Activated naive CD4-positive, alpha-beta T cell treated with anti-CD3 and anti-CD28 coated beads, Interleukin-2, amount 50 U/mL, for 24 hours (primary cell): ENCODE measurements around the gene JAG2.

Experiments
- H3K27ac Mint-ChIP-seq: one replicate; pipeline ENCODE4 v1.8.0; 2021; ENCODE audit warnings: mild to moderate bottlenecking, mixed read lengths
- H3K27me3 Mint-ChIP-seq: one replicate; pipeline ENCODE4 v1.8.0; 2021; ENCODE audit warnings: mixed read lengths
- H3K36me3 Mint-ChIP-seq: one replicate; pipeline ENCODE4 v1.8.0; 2021; ENCODE audit warnings: mixed read lengths
- H3K4me1 Mint-ChIP-seq: one replicate; pipeline ENCODE4 v1.8.0; 2021; ENCODE audit warnings: mixed read lengths
- H3K4me3 Mint-ChIP-seq: one replicate; pipeline ENCODE4 v1.8.0; 2021; ENCODE audit warnings: mild to moderate bottlenecking, mixed read lengths
- H3K9me3 Mint-ChIP-seq: one replicate; pipeline ENCODE4 v1.8.0; 2021; ENCODE audit warnings: mixed read lengths

The JAG2 gene

DNA sequence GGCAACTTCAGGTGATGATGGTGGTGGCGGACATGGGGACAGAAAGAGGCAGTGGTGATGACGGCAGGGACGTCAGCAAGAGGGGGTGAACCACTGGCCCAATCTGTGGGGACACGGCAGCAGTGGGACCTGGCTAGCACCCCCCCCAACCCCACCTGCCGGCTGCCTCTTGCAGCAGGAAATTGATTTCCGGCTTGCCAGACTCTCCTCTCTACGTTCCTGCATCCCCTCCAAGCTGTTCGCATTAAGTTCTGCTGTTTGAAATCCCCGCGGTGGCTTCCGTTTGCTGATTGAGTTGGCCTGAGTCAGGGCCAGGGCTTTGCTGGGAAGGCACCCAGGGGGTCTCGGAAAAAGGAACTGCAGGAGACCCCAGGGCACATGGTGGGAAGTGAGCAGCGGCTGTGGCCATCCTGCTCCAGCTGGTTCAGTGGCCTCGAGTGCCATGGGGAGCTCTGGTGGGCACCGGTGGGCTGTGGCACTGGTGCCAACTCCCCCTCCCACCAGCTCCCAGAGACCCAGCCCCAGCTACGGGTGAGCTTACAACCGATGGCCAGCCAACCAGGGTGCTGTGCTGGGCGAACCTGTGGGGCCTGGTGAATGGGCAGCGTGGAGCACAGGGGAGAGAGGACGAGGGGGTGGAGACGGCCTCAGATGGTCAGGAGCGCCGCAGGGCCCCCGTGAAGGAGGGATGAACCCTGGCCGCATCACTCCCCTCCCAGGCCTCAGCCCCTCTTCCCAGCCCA, 27.1 kb upstream of the JAG2 start:
- Mint-ChIP-seq H3K4me3 (peak overlapping the region; percentile 5), H3K9me3 (no peaks in the 10 kb centered on the region), H3K4me1 (peaks cover 19% of the 10 kb centered on the region), H3K27me3 (peaks cover 13% of the 10 kb centered on the region), H3K27ac (no peak overlapping the region), H3K36me3 (no peaks in the 10 kb centered on the region)

DNA sequence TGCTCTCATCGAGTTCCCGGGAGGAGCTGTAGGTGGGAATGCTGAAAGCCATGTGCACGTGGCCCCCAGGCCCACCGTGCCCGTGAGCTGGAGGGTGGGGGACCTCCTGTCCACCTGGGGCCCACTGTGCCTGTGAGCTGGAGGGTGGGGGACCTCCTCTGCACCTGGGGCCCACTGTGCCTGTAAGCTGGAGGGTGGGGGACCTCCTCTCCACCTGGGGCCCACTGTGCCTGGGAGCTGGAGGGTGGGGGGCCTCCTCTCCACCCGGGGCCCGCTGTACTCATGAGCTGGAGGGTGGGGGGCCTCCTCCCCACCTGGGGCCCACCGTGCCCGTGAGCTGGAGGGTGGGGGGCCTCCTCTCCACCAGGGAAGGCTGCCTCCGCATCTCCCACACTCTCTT, 26.5 kb upstream of the JAG2 start:
- no peak overlapping the region for H3K27ac Mint-ChIP-seq
- H3K36me3 Mint-ChIP-seq = no peaks in the 10 kb centered on the region
- H3K27me3 Mint-ChIP-seq = peaks cover 13% of the 10 kb centered on the region
- H3K4me1 Mint-ChIP-seq = peaks cover 19% of the 10 kb centered on the region
- no peak overlapping the region for H3K4me3 Mint-ChIP-seq
- no peaks in the 10 kb centered on the region for H3K9me3 Mint-ChIP-seq

DNA sequence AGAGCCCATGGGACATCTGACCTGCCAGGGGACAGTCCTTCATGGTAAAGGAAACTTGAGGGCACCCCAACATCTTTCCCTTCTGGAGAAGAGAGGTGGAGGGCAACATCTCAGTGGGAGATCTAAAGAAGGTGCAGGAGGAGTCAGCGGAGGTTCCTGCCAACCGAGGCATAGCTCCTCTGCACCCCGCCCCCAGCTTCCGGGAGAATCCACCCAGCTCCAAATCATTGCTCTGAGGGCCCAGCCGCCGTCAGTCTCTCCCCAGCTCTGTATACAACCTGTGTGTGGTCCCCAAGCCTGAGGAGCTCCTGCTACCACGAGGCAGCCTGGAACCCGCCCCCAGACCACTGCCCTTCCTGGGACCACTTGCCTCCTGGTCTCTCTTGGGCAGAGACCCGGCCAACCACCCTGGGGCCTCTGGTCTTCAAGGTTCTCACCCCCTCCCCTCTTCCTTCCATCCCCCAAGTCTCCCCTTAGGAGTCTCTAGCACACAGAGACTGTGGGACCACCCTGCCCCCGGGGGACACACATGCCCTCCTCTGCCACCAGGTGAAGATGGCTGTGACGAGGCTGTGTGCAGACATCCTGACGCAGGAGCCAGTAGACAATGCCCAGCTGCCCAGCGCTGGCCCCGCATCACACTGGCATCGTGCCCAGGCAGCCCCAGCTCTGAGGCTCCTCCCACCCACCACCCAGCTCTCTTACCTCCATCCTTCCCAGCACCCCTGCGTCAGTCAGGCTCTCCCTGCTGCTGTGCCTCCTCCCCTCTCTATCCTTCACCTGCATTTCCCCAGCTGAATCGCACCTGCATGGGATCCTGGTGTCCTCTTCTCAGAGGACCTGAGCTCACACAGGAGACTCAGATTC, 25.6 kb upstream of the JAG2 start:
- Mint-ChIP-seq H3K36me3 (no peaks in the 10 kb centered on the region), H3K4me1 (peaks cover 19% of the 10 kb centered on the region), H3K4me3 (peak overlapping the region; percentile 46), H3K27me3 (peaks cover 10% of the 10 kb centered on the region), H3K27ac (no peak overlapping the region), H3K9me3 (no peaks in the 10 kb centered on the region)

DNA sequence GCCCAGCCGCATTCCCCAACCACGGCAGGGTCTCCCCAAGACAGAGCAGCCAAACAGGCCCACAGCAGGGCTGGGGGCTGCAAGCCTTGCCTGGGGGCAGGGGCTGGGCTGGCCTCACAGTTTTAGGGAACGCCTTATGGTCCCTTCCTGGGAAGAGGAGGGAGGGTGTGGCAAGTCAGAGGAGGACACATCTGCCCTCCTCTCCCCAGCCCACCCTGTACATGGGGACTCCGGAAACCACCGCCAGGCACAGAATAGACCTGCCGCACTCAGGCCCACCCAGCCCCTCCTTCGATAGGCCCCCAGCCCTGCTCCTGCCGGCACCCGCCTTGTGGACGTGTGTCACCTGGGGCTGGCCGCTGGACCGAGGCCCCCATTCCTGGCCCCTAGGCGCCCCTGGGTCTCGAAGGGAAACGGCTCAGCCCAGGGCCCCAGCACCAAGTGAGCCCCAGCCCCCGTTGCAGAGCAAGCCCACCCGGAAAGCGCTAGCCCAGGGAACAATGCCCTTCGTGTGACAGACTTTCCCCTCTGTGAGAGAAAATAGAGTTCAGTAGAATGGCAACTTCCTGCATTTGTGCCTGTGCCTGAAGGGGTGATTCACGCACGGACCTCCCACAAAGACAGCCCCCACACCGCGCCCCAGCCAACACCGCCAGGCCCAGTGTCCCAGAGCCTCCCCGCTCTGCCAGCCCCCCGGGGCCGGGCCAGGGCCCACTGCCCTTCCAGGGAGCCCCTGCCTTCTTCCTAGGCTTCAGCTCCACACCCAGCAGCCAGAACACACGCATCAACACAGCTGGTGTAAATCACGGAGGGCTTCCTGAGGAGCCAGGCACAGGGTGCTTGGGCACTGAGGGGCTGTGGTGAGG, 24.5 kb upstream of the JAG2 start:
- Mint-ChIP-seq H3K4me1 (peaks cover 19% of the 10 kb centered on the region), H3K27me3 (peaks cover 6% of the 10 kb centered on the region), H3K27ac (no peak overlapping the region), H3K9me3 (no peaks in the 10 kb centered on the region), H3K36me3 (no peaks in the 10 kb centered on the region), H3K4me3 (peak overlapping the region; percentile 36)

DNA sequence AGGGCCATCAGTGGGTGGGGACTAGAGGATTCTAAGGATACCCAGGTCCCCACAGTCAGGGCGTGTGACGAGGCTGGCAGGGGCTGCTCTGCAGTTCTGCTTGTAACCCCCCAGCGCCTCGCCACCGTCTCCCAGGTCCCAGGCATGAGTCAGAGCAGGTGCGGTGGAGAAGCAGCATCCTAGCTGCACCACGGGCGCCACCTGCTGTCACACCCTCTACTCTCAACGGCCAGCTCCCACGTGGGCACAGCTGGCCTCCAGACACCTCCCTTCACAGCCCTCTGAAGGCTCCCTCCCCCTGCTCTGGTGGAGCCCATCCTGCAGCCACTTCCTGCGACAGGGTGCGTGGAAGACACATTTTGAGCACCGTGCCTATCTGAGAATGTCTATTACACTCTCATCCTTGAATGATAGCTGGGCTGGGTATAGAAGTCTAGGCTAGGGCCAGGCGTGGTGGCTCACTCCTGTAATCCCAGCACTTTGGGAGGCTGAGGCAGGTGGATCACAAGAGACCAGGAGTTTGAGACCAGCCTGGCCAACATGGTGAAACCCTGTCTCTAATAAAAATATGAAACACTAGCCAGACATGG, 19.5 kb upstream of the JAG2 start:
- Mint-ChIP-seq H3K9me3 (no peaks in the 10 kb centered on the region), H3K4me1 (no peaks in the 10 kb centered on the region), H3K4me3 (no peak overlapping the region), H3K27ac (no peak overlapping the region), H3K36me3 (no peaks in the 10 kb centered on the region), H3K27me3 (no peaks in the 10 kb centered on the region)

DNA sequence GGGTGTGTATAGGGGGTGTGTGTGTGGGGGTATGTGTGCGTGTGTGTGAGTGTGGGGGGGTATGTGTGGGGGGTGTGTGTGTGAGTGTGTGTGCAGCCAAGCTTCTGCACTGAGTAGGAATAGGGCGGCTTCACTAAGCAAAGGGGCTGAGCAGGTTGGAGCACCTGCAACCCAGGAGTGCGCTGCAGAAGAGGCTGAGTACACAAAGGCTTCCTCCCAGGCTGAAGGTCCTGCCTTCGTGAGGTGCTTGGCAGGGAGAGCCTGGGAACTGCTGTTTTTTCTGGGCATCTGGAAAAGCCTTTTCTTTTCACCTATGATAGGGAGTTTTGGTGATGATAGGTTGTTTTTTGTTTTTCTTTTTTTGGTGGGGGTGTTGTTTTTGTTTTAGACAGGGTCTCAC, 18.5 kb upstream of the JAG2 start:
- Mint-ChIP-seq H3K27ac (no peak overlapping the region), H3K4me3 (no peak overlapping the region), H3K27me3 (no peaks in the 10 kb centered on the region), H3K4me1 (peaks cover 3% of the 10 kb centered on the region), H3K9me3 (no peaks in the 10 kb centered on the region), H3K36me3 (no peaks in the 10 kb centered on the region)

DNA sequence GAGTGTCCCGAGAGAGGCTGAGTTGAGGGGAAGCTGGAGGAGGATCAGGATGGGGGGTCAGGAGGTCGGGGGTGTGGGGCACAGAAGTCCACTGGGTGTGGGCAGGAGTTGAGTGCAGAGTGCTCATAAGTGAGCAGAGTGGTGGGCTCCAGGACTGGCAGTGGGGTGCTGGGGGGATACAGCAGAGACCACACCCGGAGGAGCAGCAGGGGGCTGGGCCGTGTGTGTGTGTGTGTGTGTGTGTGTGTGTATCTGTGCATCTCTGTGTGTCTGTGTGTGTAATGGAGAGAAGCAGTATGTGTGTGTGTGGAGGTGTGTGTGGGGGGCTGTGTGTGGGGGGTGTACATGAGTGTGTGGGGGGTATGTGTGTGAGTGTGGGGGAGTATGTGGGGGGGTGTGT, 17.4 kb upstream of the JAG2 start:
- H3K4me1 Mint-ChIP-seq = peaks cover 4% of the 10 kb centered on the region
- no peaks in the 10 kb centered on the region for H3K27me3 Mint-ChIP-seq
- no peaks in the 10 kb centered on the region for H3K9me3 Mint-ChIP-seq
- H3K27ac Mint-ChIP-seq = no peak overlapping the region
- H3K4me3 Mint-ChIP-seq = no peak overlapping the region
- H3K36me3 Mint-ChIP-seq = no peaks in the 10 kb centered on the region

DNA sequence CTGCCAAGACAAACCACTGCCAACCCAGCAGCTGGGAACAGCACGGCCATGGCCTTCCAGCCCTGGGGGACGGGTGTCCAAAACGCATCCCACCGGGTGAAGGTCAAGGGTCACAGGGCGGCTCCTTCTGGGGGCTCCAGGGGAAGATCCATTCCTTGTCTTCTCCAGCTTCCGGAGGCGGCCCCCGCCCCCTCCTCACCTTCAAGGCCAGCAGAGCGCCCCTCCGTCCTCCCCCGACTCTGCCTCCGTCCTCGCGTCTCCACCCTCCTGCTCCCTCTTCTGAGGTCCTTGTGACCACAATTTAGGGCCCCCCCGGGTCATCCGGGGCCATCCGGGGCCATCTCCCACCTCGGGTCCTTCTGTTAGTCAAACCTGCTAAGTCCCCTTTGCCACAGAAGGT, 16.4 kb upstream of the JAG2 start:
- no peak overlapping the region for H3K27ac Mint-ChIP-seq
- no peaks in the 10 kb centered on the region for H3K9me3 Mint-ChIP-seq

DNA sequence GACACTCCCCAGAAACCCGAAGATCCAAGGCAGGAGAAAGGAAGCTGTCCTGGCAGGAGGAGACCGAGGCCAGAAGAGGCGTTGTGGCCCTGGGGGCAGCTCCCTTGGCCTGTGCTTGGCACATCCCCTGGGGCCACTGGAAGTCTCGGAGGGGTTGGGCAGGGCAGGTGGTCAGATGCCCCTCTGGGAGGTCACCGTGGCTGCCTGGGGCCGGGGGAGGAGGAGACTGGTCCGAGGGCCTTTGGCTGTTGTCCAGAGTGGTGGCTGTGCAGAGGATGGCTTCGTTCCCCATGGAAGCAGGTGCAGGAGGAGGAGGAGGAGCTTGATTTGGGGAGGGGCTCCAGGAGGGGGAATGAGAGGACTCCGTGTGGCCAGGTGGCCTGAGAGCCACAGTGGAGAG, 15.9 kb upstream of the JAG2 start:
- H3K4me1 Mint-ChIP-seq = peaks cover 4% of the 10 kb centered on the region
- H3K9me3 Mint-ChIP-seq = no peaks in the 10 kb centered on the region
- H3K27ac Mint-ChIP-seq = peak overlapping the region; percentile 59
- no peak overlapping the region for H3K4me3 Mint-ChIP-seq
- H3K27me3 Mint-ChIP-seq = no peaks in the 10 kb centered on the region
- H3K36me3 Mint-ChIP-seq = no peaks in the 10 kb centered on the region

More for the DNA sequence above, 16.4 kb upstream of the JAG2 start:
- no peaks in the 10 kb centered on the region for H3K27me3 Mint-ChIP-seq
- no peaks in the 10 kb centered on the region for H3K36me3 Mint-ChIP-seq
- H3K4me1 Mint-ChIP-seq = peaks cover 4% of the 10 kb centered on the region
- H3K4me3 Mint-ChIP-seq = no peak overlapping the region

DNA sequence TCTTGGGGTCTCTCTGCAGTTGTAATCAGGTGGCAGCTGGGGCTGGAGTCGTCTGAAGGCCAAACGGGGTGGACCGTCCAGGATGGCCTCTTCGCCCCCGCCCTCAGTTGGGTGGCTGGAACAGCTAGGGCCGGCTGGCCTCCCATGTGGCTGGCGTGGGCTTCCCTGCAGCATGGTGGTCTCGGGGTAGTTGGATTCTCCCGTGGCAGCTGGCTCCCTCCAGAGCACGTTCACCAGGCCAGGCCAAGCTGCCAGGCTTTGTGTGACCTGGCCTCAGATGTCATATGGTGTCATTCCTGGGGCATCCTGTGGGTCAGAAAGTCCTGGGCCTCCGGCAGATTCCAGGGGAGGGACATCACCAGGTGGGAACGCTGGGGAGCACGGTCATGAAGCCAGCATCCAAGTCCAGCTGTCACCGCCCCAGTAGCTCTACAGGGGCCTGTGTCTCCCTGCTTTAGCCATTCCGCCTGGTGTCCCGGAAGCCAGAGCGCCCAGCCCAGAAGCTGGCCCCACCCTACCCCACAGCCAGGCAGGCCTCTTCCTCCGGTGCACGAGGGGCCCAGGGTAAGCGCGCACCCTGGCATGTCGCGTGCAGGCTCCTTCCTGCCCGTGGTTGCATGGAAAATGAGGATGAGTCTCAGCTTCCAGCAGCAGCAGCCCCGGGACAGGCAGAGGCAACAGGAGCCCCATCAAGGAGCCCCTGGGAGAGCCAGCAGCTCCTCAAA, 13.9 kb upstream of the JAG2 start:
- Mint-ChIP-seq H3K4me3 (peak overlapping the region; percentile 66), H3K27me3 (no peaks in the 10 kb centered on the region), H3K27ac (peak overlapping the region; percentile 35), H3K4me1 (peaks cover 4% of the 10 kb centered on the region), H3K9me3 (no peaks in the 10 kb centered on the region), H3K36me3 (no peaks in the 10 kb centered on the region)

DNA sequence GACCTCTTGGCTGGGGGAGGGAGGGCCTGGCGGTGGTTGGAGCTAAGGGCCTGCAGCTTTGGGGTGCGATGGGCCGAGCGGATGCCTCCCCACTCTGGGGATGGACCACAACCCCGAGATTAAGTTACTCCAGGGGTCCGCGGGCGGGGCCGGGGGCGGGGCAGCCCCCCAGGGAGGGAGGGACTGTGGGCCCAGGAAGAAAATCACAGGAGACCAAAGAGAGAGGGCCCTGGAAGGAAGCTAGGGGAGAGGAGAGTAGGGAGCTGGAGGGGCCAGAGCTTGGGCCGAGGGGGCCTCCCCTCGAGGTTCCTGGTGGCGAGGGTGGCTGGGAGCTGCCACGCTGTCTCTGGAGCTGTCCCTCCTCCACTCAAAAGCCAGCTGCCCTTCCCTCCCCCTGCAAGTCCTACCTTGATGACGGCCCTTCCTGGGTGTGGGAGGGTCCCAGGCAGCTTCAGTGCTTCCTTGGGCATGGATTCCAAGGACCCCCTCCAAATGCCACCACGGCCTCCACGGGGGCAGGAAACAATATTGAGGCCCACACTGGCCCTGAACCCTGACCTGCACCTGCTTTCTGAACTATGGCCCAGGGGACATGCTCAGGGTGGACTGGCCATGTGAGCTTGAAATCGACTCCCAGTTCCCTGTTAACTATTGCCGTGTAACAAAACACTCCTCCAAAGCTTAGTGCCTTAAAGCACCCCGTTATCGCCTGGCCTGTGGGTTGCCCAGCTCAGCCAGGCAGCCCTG, 13.1 kb upstream of the JAG2 start:
- H3K9me3 Mint-ChIP-seq = no peaks in the 10 kb centered on the region

DNA sequence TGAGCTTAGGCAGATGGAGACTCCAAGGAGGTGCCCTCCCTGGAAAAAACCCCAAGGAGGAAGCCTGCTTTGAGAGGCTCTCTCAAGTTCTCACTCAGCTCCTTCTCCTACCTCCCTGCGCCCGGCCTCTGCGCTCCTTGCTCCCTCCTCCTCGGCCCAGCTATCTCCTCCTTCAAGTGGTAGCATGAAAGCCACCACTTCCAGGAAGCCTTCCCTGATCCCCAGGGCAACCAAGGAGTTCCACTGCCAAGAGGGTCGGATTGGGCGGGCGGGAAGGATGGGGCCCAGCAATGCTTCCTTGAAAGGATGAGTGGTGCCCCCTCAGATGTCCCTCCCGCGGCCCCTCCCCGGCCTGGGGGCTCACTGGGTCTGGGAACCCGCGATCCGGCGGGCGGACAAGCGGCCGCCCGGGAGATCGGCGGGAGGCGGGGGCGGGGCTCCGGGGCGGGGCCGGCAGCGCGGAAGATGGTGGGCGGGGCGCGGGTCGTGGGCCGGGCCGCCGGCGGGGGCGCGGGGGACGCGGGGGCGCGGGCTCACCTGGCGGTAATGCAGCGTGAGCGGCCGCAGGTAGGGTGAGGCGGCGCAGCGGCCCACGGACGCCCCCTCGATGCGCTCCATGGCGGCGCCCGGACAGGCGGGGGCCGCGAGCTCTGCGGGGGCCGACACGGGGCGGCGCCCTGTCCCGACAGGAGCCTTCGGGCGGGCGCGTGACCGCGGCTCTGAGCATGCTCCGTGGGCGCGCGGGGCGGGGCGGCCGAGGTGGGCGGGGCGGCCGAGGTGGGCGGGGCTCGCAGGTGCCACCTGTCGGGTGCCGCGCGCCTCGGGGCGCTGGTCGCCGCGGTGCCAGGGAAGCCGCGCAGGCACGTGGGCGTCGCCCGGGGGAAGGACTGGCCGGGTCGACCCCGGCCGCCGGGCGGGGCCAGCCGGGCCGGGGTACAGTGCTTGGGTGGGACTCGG, 12.3 kb upstream of the JAG2 start, which contains the start of gene NUDT14:
NUDT14 (minus strand) TSS at position 721 of the 957 bp plus-strand sequence; CDS start at position 618, 103 bp downstream.
- Mint-ChIP-seq H3K27ac (peak within 1 kb of the TSS; percentile 35), H3K27me3 (no peaks in the 10 kb centered on the region), H3K4me1 (peaks cover 4% of the 10 kb centered on the region), H3K4me3 (peak within 1 kb of the TSS; percentile 79), H3K36me3 (no peaks in the 10 kb centered on the region), H3K9me3 (no peaks in the 10 kb centered on the region)

More for the DNA sequence above, 13.1 kb upstream of the JAG2 start:
- Mint-ChIP-seq H3K27me3 (no peaks in the 10 kb centered on the region), H3K36me3 (no peaks in the 10 kb centered on the region), H3K4me3 (peak overlapping the region; percentile 66), H3K27ac (no peak overlapping the region), H3K4me1 (peaks cover 4% of the 10 kb centered on the region)

DNA sequence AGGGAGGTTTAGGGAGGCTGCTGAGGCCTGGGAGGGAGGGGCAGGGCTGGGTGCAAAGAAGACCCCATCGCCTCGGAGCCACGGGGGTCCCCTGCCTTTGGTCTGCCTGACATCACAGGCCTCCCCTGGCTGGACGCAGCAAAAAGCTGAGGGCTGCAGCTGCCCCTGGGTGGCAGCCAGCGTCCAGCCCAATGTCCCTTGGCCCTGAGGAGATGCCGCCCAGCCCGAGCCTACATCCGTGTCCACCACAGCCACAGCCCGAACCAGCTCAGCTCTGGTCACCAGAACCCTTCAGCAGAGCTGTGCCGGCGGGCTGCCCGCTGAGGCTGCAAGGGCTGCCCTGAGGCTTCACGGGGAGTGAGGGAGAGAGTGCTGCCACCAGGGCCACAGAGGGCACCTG, 10.6 kb upstream of the JAG2 start:
- H3K27me3 Mint-ChIP-seq = no peaks in the 10 kb centered on the region
- no peak overlapping the region for H3K27ac Mint-ChIP-seq
- peaks cover 11% of the 10 kb centered on the region for H3K4me1 Mint-ChIP-seq
- H3K9me3 Mint-ChIP-seq = no peaks in the 10 kb centered on the region
- no peak overlapping the region for H3K4me3 Mint-ChIP-seq
- no peaks in the 10 kb centered on the region for H3K36me3 Mint-ChIP-seq
